ENCODE results near the gene ERC2. TPM values are rescaled to one million over a fixed set of nuclear protein-coding genes. Genes with fewer than 3 reads are reported as not detected.

The ERC2 gene
- total RNA-seq, 2 experiments from 2014 or later, result not detected

DNA sequence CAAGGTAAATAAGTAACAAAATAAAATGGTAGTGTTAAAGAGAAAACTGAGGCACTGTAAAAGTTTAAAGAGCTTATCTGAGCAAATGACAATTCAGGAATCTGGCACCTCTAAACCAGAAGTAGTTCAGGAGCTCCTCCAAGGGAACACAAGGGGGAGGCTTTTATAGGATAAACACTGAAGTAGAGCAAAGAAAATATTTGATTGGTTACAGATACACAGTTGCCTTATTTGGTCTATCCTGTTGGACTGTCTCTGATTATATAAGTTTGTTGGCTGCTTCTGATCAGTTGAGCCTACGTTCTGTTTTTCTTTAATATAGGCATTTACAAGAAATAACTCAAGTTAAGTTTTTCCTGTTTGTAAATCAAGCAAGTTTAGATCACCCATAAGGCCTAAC, 146.9 kb downstream of the ERC2 start:
- TF ChIP-seq CTCF (conservative IDR thresholded peaks at IDR 0.05; ENCODE audit: low read length), result no peak
- TF ChIP-seq EZH2phosphoT487 (IDR thresholded peaks at IDR 0.05; ENCODE audit: borderline replicate concordance, low read depth, low read length), result no peak
- H3K9me2 ChIP-seq (ENCODE audit: insufficient read depth, low read length), result no peaks in the 10 kb centered on the region
- no peaks in the 10 kb centered on the region for H3K9me3 ChIP-seq (ENCODE audit: low read length)
- CTCF ChIA-PET (ENCODE audit: unreplicated experiment), result no interaction called here
- peak overlapping the region; percentile 5 for H3K4me3 ChIP-seq (ENCODE audit: low read depth, low read length, poor library complexity, severe bottlenecking)
- no TSS peak for BruUV-seq (replicated peaks)
- H3K4me1 ChIP-seq (ENCODE audit: insufficient read depth, low read length, poor library complexity, severe bottlenecking), result peaks cover 65% of the 10 kb centered on the region
- no peaks in the 10 kb centered on the region for H3K36me3 ChIP-seq (ENCODE audit: insufficient read depth, low read length)
- POLR2A ChIA-PET, result interaction anchor here (1.2 kb wide), 1 partner anchor 13 kb away, joined by 4 read pairs; no protein-coding TSS in a partner anchor
- DNase-seq (ENCODE audit: low spot score), result no peak
- intact Hi-C loops (cut with micrococcal nuclease; ENCODE audit: unreplicated experiment), result no loop called here
- peak overlapping the region; percentile 79 for H3K27ac ChIP-seq (ENCODE audit: low read depth, low read length, poor library complexity, severe bottlenecking)
- H3K4me2 ChIP-seq (ENCODE audit: low read length), result peak overlapping the region; percentile 45
- peak overlapping the region; percentile 39; the same call in 1 of the 2 replicates for H2AFZ ChIP-seq (ENCODE audit: low read length)
- H3K79me2 ChIP-seq (ENCODE audit: insufficient read depth, low read depth, low read length), result no peaks in the 10 kb centered on the region
- H4K20me1 ChIP-seq (ENCODE audit: insufficient read depth, low read length), result no peaks in the 10 kb centered on the region

DNA sequence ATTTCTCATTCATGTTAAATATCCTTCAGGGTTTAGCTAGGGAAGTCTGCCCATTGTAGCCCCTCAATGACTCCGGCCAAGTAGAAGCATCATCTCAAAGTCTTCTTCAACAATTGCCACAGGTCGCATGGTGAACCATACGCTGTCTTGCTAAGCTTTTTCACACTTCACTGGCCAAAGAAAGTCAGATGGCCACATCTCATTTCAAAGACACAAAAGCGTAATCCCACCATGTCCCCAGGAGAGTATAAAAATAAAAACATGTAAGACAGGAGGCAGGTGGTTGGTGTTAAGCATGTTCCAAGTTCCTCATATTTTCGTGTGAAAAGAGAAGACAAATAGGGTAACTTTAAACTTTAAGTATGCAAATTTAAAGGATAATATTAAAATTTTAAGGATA, 147.4 kb downstream of the ERC2 start:
- intact Hi-C loops (cut with micrococcal nuclease; ENCODE audit: unreplicated experiment), result no loop called here
- TF ChIP-seq EZH2phosphoT487 (IDR thresholded peaks at IDR 0.05; ENCODE audit: borderline replicate concordance, low read depth, low read length) (no peak), CTCF (conservative IDR thresholded peaks at IDR 0.05; ENCODE audit: low read length) (no peak)
- CTCF ChIA-PET (ENCODE audit: unreplicated experiment), result no interaction called here
- DNase-seq (ENCODE audit: low spot score), result peak; percentile 86
- H3K4me2 ChIP-seq (ENCODE audit: low read length), result peak overlapping the region; percentile 45
- peak overlapping the region; percentile 79 for H3K27ac ChIP-seq (ENCODE audit: low read depth, low read length, poor library complexity, severe bottlenecking)
- H3K79me2 ChIP-seq (ENCODE audit: insufficient read depth, low read depth, low read length), result no peaks in the 10 kb centered on the region
- no TSS peak for BruUV-seq (replicated peaks)
- peaks cover 65% of the 10 kb centered on the region for H3K4me1 ChIP-seq (ENCODE audit: insufficient read depth, low read length, poor library complexity, severe bottlenecking)
- POLR2A ChIA-PET, result interaction anchor here (1.2 kb wide), 1 partner anchor 12 kb away, joined by 4 read pairs; no protein-coding TSS in a partner anchor
- peak overlapping the region; percentile 39 for H2AFZ ChIP-seq (ENCODE audit: low read length)
- peak overlapping the region; percentile 5 for H3K4me3 ChIP-seq (ENCODE audit: low read depth, low read length, poor library complexity, severe bottlenecking)
- no peaks in the 10 kb centered on the region for H4K20me1 ChIP-seq (ENCODE audit: insufficient read depth, low read length)
- H3K36me3 ChIP-seq (ENCODE audit: insufficient read depth, low read length), result no peaks in the 10 kb centered on the region
- H3K9me3 ChIP-seq (ENCODE audit: low read length), result no peaks in the 10 kb centered on the region
- H3K9me2 ChIP-seq (ENCODE audit: insufficient read depth, low read length), result no peaks in the 10 kb centered on the region

DNA sequence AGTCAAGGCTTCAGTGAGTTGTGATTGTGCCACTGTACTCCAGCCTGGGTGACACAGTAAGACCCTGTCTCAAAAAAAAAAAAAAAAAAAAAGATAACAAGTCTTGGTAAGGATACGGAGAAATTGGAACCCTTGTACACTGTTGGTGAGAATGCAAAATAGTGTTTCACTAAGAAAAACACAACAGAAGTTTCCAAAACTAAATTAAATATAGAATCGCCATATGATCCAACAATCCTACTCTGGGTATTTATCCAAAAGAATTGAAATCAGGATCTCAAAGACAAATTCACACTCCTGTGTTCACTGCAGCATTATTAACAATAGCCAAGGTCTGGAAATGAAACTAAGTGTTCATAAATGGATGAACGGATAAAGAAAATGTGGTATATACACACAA, 149.4 kb downstream of the ERC2 start:
- Histone ChIP-seq H2AFZ (ENCODE audit: low read length) (no peak overlapping the region), H3K9me3 (ENCODE audit: low read length) (no peaks in the 10 kb centered on the region), H3K27ac (ENCODE audit: low read depth, low read length, poor library complexity, severe bottlenecking) (no peak overlapping the region), H3K4me3 (ENCODE audit: low read depth, low read length, poor library complexity, severe bottlenecking) (no peak overlapping the region), H4K20me1 (ENCODE audit: insufficient read depth, low read length) (no peaks in the 10 kb centered on the region), H3K9me2 (ENCODE audit: insufficient read depth, low read length) (no peaks in the 10 kb centered on the region), H3K4me2 (ENCODE audit: low read length) (no peak overlapping the region), H3K36me3 (ENCODE audit: insufficient read depth, low read length) (no peaks in the 10 kb centered on the region), H3K79me2 (ENCODE audit: insufficient read depth, low read depth, low read length) (no peaks in the 10 kb centered on the region), H3K4me1 (ENCODE audit: insufficient read depth, low read length, poor library complexity, severe bottlenecking) (peaks cover 60% of the 10 kb centered on the region)
- no TSS peak for BruUV-seq (replicated peaks)
- ChIA-PET CTCF (ENCODE audit: unreplicated experiment) (no interaction called here), POLR2A (no interaction called here)
- no peak for TF ChIP-seq CTCF (conservative IDR thresholded peaks at IDR 0.05; ENCODE audit: low read length)
- TF ChIP-seq EZH2phosphoT487 (IDR thresholded peaks at IDR 0.05; ENCODE audit: borderline replicate concordance, low read depth, low read length), result no peak
- DNase-seq (ENCODE audit: low spot score), result no peak
- intact Hi-C loops (cut with micrococcal nuclease; ENCODE audit: unreplicated experiment), result no loop called here

All from OCI-LY7 (cell line).